GM12878 (cell line): ENCODE results near the gene MB21D2. TPM values are rescaled to one million over a fixed set of nuclear protein-coding genes. Genes with fewer than 3 reads are reported as not detected.

Experiments
- IKZF2 ChIP-seq, 2 experiments: fragments of 450-650 bp; IDR thresholded peaks; 2 replicates each; pipeline ENCODE4 v1.6.1; 2017; ENCODE audit warnings: mild to moderate bottlenecking in 2 of 2, moderate library complexity in 2 of 2
- JUNB ChIP-seq: IDR thresholded peaks from 2 replicates; pipeline ENCODE4 v1.6.1; 2016; ENCODE audit warnings: antibody characterized with exemption, mild to moderate bottlenecking
- MTA2 ChIP-seq: fragments of 450-650 bp; IDR thresholded peaks from 2 replicates; pipeline ENCODE4 v1.6.1; 2016; ENCODE audit warnings: low read depth, mild to moderate bottlenecking, moderate library complexity
- PML ChIP-seq: IDR thresholded peaks from 2 replicates; pipeline ENCODE4 v1.6.1; 2012; ENCODE audit warnings: low read length, inconsistent platforms
- RUNX3 ChIP-seq: IDR thresholded peaks from 2 replicates; pipeline ENCODE4 v1.6.1; 2012; ENCODE audit warnings: low read length, inconsistent platforms
- SREBF2 ChIP-seq: IDR thresholded peaks from 2 replicates; pipeline ENCODE4 v1.6.1; 2012; ENCODE audit warnings: mild to moderate bottlenecking, low read length
- polyA plus RNA-seq, 11 experiments: library from polyadenylated mRNA; depleted of rRNA in 4 of 11; unstranded in 6 of 11; stranded (reverse) in 5 of 11; fragments of >200 nt; fragmentation: Nextera tagmentation in 4 of 11; fragmentation: Illumina TruSeq in 1 of 11; extraction: Ambion mirVana in 4 of 11; extraction: Trizol in 1 of 11; gene quantifications; 1 replicate in 1 of 11; 2 replicates in 10 of 11; pipeline versions ENCODE4 v1.2.1 to v1.2.3, GENCODE V29; 2011 to 2016; ENCODE audit warnings: inconsistent platforms in 2 of 11, missing spikeins in 2 of 11, low read depth in 1 of 11
- total RNA-seq, 4 experiments: library from RNA; depleted of rRNA in 3 of 4; stranded (reverse); fragments of >200 nt in 3 of 4; fragmentation: Illumina TruSeq in 1 of 4; extraction: Trizol in 1 of 4; gene quantifications; 2 replicates each; pipeline versions ENCODE4 v1.2.1 to v1.2.3, GENCODE V29; 2013 to 2021
- TF ChIP-seq, protein P1 (sequence below): IDR thresholded peaks from 2 replicates; pipeline ENCODE4 v1.6.1; 2011; ENCODE audit warnings: borderline replicate concordance, low read depth, mild to moderate bottlenecking, moderate library complexity, mixed read lengths, low read length; ENCODE audit not compliant: insufficient read depth; ENCODE audit errors: extremely low read length
- TF ChIP-seq, protein P2 (sequence below): fragments of 450-650 bp; IDR thresholded peaks from 2 replicates; pipeline ENCODE4 v1.6.1; 2017; ENCODE audit warnings: mild to moderate bottlenecking, low read depth, inconsistent platforms; ENCODE audit not compliant: poor library complexity, severe bottlenecking
- TF ChIP-seq, protein P3 (sequence below): fragments of 450-650 bp; IDR thresholded peaks from 2 replicates; pipeline ENCODE4 v1.6.1; 2016; ENCODE audit warnings: mild to moderate bottlenecking

Gene MB21D2
- total and polyA plus RNA-seq, 10 of the 15 experiments (the other 5 are each of a cell fraction or from before 2014, with no cell fraction given) = 7.9 to 21.2 (median 15.3) TPM

DNA sequence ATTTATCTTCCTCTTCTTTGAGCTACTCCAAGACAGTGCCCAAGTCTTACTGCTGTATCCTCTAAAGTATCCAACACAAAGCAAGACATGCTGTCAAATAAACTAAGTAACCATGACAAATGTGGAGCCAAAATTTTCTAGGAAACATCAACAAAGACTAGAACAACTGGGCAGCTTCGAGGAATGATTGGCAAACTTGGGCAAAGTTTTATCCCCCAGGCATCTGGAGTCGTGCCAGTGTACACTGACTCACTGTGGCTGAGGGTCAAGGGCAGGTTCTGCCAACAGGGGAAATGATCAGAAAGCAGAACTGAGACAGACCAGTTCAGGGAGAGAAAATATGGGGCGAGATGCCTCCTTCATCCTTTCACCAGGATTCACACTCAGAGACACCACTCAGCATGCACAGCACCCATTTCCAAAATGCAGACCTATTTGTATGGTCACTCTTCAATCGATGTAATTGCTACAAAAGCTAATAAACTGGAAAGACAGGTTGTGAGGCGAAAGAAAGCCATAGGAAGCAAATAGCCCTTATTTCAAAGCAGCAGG is 65.8 kb downstream of the MB21D2 start (continued):
- TF ChIP-seq, protein P1, sequence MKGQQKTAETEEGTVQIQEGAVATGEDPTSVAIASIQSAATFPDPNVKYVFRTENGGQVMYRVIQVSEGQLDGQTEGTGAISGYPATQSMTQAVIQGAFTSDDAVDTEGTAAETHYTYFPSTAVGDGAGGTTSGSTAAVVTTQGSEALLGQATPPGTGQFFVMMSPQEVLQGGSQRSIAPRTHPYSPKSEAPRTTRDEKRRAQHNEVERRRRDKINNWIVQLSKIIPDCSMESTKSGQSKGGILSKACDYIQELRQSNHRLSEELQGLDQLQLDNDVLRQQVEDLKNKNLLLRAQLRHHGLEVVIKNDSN = no peak
- TF ChIP-seq, protein P2, sequence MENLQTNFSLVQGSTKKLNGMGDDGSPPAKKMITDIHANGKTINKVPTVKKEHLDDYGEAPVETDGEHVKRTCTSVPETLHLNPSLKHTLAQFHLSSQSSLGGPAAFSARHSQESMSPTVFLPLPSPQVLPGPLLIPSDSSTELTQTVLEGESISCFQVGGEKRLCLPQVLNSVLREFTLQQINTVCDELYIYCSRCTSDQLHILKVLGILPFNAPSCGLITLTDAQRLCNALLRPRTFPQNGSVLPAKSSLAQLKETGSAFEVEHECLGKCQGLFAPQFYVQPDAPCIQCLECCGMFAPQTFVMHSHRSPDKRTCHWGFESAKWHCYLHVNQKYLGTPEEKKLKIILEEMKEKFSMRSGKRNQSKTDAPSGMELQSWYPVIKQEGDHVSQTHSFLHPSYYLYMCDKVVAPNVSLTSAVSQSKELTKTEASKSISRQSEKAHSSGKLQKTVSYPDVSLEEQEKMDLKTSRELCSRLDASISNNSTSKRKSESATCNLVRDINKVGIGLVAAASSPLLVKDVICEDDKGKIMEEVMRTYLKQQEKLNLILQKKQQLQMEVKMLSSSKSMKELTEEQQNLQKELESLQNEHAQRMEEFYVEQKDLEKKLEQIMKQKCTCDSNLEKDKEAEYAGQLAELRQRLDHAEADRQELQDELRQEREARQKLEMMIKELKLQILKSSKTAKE = peak; percentile 17
- no peak for TF ChIP-seq PML
- TF ChIP-seq JUNB = 0 out of 2 replicates have a peak, but pooled peaks have one; percentile 8
- TF ChIP-seq SREBF2 = no peak
- peak; percentile 79 to 88 for TF ChIP-seq IKZF2 (IDR thresholded peaks at IDR 0.05)
- TF ChIP-seq MTA2 = peak; percentile 37; the same call in 1 of the 2 replicates
- TF ChIP-seq, protein P3, sequence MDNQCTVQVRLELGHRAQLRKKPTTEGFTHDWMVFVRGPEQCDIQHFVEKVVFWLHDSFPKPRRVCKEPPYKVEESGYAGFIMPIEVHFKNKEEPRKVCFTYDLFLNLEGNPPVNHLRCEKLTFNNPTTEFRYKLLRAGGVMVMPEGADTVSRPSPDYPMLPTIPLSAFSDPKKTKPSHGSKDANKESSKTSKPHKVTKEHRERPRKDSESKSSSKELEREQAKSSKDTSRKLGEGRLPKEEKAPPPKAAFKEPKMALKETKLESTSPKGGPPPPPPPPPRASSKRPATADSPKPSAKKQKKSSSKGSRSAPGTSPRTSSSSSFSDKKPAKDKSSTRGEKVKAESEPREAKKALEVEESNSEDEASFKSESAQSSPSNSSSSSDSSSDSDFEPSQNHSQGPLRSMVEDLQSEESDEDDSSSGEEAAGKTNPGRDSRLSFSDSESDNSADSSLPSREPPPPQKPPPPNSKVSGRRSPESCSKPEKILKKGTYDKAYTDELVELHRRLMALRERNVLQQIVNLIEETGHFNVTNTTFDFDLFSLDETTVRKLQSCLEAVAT = no peak
- peak; percentile 48 for TF ChIP-seq RUNX3
